ENCODE data around the gene OCRL.

The OCRL gene

GRCh38 chrX:129585167-129585566 lies 45.1 kb downstream of the OCRL start:
- DNase-seq (ENCODE audit: low read depth, low spot score) = no peak

GRCh38 chrX:129585691-129586090 lies 45.6 kb downstream of the OCRL start:
- no peak for DNase-seq (ENCODE audit: low read depth, low spot score)

- DNase-seq (ENCODE audit: low read depth, low spot score) = no peak
Measured at GRCh38 chrX:129586446-129586845, 46.4 kb downstream of the OCRL start.

DNA sequence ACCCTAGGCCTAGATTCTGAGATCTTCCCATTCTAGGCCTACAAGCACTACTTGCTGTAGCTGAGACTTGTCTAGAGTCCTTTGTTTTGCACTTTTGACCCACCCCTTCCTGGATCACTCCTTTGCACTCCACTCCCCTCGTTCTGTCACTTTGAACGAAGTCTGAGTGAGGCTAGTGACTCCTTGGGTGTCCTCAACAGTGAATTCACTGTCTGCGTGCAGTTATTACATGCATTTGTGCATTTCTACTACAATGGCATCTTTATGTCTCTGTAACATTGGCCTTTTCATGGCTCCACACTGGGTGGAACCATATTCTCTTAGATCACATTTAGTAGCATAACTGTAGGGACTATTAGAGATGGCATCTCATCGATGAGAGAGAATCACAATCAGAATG lies 50.5 kb downstream of the OCRL start:
- no peak for DNase-seq (ENCODE audit: low read depth, low spot score)

DNA sequence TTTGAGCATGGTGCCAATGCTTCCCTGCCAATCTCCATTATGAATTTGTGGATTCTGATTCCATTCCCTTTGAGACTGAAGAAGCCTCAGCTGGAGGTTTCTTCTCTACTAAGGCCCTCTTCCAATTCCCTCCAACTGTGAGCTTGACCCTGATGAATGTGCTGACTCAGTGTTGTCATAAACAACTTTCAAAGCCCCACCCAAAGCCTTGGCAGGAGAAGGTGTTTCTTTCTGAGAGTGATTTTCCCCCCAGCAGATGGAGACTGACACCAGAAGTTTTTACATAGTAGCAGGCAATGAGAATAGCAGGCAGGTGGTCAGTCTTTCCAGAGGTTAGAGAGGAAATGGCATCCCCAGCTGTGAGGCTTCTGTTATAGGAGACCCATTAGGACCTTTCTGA lies 53.1 kb downstream of the OCRL start:
- DNase-seq (ENCODE audit: low read depth, low spot score) = no peak

DNA sequence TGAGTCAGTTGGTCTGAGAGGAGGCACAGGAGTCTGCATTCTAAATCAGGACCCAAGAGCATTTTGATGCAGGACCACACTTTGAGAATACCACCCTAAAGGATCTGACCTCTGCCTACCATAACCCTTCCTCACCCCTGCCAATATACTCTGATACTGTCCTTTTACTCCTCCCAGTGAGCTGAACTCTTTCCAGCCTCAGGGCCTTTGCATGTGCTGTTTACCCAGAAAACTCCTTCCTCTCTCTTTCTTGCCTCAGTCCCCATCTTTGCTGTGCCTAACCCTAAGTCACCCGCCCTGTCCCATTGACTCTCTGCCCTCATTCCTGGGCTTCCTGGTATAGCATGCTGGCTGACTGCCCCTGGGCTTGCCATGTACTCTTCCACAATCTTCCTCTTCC lies 54.7 kb downstream of the OCRL start:
- DNase-seq (ENCODE audit: low read depth, low spot score) = no peak

DNA sequence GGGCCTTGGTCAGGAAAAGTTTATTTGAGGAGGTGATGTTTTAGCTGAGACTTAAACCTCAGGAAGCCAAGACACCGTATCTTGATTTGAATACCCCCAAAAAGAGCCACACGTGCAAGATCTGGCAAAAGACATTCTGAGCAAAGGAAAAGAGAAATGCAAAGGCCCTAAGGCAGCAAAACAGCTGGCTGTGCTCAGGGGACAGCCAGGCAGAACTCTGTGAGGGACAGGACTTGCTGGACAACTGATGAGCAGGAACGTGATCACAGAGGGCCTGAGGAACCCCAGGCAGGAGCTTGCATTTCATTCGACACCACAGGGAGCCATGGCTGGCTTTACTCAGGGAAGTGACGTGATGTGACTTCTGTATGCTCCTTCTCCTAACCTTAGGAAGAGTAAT lies 56.0 kb downstream of the OCRL start:
- DNase-seq (ENCODE audit: low read depth, low spot score) = no peak

- no peak for DNase-seq (ENCODE audit: low read depth, low spot score)
Measured at GRCh38 chrX:129597905-129598304, 57.8 kb downstream of the OCRL start.

- DNase-seq (ENCODE audit: low read depth, low spot score) = no peak
Measured at GRCh38 chrX:129599499-129599898, 59.4 kb downstream of the OCRL start.

DNA sequence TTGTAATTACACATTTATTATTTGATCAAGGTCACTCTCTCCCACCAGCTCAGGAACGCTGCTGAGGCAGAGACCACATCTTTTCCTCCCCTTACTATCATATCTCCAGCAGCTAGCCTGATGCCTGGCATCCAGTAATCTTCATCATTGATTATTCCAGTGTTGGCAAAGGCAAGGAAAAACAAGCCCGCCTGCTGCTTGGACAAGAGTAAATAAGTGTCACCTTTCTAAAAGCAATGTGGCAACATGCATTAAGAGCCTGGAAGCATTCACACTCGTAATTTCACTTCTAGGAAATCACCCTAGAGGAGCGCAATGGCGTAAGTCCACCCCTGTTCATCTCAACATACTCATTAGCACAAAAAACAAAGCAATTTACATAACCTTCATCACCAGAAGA lies 59.9 kb downstream of the OCRL start:
- DNase-seq (ENCODE audit: low read depth, low spot score) = no peak

- DNase-seq (ENCODE audit: low read depth, low spot score) = no peak
Measured at GRCh38 chrX:129600981-129601424, 60.9 kb downstream of the OCRL start.

- peak; percentile 28 for DNase-seq (ENCODE audit: low read depth, low spot score)
Measured at GRCh38 chrX:129606918-129607317, 66.9 kb downstream of the OCRL start.

DNA sequence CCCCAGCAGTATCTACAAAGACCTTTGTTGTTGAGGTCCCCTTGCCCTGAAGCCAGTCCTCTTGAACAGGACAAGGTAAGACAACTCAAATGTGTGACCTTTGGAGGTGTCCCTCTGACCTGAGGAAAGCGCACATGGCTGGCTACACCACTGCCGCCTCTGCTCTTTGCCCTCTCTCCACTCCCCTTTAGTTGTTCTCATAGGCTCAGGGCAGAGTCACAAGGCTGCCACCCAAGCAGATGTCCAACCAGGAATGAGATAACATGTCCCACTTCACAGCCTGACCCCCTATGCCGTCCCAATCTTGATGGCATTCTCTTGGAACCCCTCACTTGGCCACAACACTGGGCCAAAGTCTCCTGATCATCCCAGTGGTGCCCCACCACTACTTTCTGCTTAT lies 68.4 kb downstream of the OCRL start:
- DNase-seq (ENCODE audit: low read depth, low spot score) = no peak

GRCh38 chrX:129609395-129609794 lies 69.3 kb downstream of the OCRL start:
- no peak for DNase-seq (ENCODE audit: low read depth, low spot score)

GRCh38 chrX:129612396-129612795 lies 72.3 kb downstream of the OCRL start:
- DNase-seq (ENCODE audit: low read depth, low spot score) = no peak

GRCh38 chrX:129613596-129613995 lies 73.5 kb downstream of the OCRL start:
- DNase-seq (ENCODE audit: low read depth, low spot score) = no peak

GRCh38 chrX:129614481-129615255 lies 74.6 kb downstream of the OCRL start:
- DNase-seq (ENCODE audit: low read depth, low spot score) = no peak

- DNase-seq (ENCODE audit: low read depth, low spot score) = no peak
Measured at GRCh38 chrX:129617420-129617819, 77.4 kb downstream of the OCRL start.

- DNase-seq (ENCODE audit: low read depth, low spot score) = no peak
Measured at GRCh38 chrX:129618997-129619396, 78.9 kb downstream of the OCRL start.

- DNase-seq (ENCODE audit: low read depth, low spot score) = no peak
Measured at GRCh38 chrX:129622757-129623301, 82.8 kb downstream of the OCRL start.

GRCh38 chrX:129626026-129626425 lies 86.0 kb downstream of the OCRL start:
- DNase-seq (ENCODE audit: low read depth, low spot score) = no peak

- no peak for DNase-seq (ENCODE audit: low read depth, low spot score)
Measured at GRCh38 chrX:129629837-129630236, 89.8 kb downstream of the OCRL start.

DNA sequence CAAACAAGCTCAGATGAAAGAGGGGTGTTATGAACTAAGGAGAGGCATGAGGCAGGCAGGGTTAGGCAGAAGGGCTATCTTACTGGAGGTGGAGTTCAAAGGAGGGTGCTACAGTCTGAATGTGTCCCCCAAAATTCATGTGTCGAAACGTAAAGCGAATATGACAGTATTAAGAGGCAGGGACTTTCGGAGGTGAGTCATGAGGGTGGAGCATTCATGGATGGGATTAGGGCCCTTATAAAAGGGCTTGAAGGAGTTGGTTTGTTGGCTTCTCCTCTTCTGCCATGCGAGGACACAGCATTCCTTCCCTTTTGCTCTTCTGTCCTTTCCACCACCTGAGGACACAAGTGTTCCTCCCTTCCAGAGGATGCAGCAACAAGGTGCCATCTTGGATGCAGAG lies 91.8 kb downstream of the OCRL start:
- no peak for DNase-seq (ENCODE audit: low read depth, low spot score)

DNA sequence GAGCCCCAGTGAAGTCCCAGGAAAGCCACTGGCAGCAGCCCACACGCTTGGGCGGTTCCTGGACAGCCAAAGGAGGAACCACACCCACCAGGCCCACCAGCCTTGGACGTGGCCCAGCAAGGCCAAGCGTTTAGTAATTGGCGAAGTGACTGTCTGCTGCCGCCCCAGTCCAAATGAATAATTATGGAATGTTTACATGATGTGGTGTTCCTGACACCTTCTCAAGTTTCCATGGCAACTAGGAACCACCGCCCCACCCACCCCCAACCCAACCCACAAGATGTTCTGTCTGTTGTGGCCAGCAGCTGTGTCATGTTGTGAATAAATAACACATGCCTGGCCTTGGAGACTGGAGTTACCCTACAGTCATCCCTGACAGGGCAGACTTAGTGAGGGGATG lies 92.4 kb downstream of the OCRL start:
- no peak for DNase-seq (ENCODE audit: low read depth, low spot score)
